Central memory CD8-positive, alpha-beta T cell (primary cell): Measurements from ENCODE around the gene RNF175.
A peak's percentile ranks its signal among the peaks of the same experiment; 100 is the strongest.
"Not testable (repeated sequence)": the region's sequence is repeated elsewhere in the genome, so short reads cannot be mapped to it uniquely, and the experiment has no call there.

Experiments
- ATAC-seq: fragments of 150-1000 bp; cut with Tn5 transposase; replicated peaks from 2 replicates; pipeline ENCODE4 v1.10.0; 2022; ENCODE audit warnings: mild to moderate bottlenecking, moderate FRiP score, moderate number of reproducible peaks; ENCODE audit not compliant: poor library complexity, severe bottlenecking; ENCODE audit errors: extremely low read depth
- DNase-seq, 2 donors: peaks; one replicate each; pipeline ENCODE4 v3.0.0; 2021; ENCODE audit warnings: low spot score in 2 of 2
- H3K27ac Mint-ChIP-seq: one replicate; pipeline ENCODE4 v1.8.0; 2022; ENCODE audit warnings: low read depth, mild to moderate bottlenecking, moderate library complexity, mixed read lengths
- H3K27me3 Mint-ChIP-seq: one replicate; pipeline ENCODE4 v1.8.0; 2022; ENCODE audit warnings: mixed read lengths
- H3K36me3 Mint-ChIP-seq: one replicate; pipeline ENCODE4 v1.8.0; 2022; ENCODE audit warnings: mild to moderate bottlenecking, moderate library complexity, mixed read lengths; ENCODE audit not compliant: insufficient read depth
- H3K4me1 Mint-ChIP-seq: one replicate; pipeline ENCODE4 v1.8.0; 2022; ENCODE audit warnings: mixed read lengths
- H3K4me3 Mint-ChIP-seq: one replicate; pipeline ENCODE4 v1.8.0; 2022; ENCODE audit warnings: mild to moderate bottlenecking, moderate library complexity, mixed read lengths
- H3K9me3 Mint-ChIP-seq: one replicate; pipeline ENCODE4 v1.8.0; 2022; ENCODE audit warnings: mixed read lengths

Gene RNF175

GRCh38 chr4:153683763-153684181 lies 76.1 kb downstream of the RNF175 start:
- H3K36me3 Mint-ChIP-seq, result no peaks in the 10 kb centered on the region
- no peak overlapping the region for H3K27ac Mint-ChIP-seq
- peak overlapping the region; percentile 54 for H3K4me3 Mint-ChIP-seq
- DNase-seq, result no peak
- peaks cover 56% of the 10 kb centered on the region for H3K27me3 Mint-ChIP-seq
- H3K9me3 Mint-ChIP-seq, result no peaks in the 10 kb centered on the region
- ATAC-seq, result no peak
- peaks cover 8% of the 10 kb centered on the region for H3K4me1 Mint-ChIP-seq

GRCh38 chr4:153679486-153679885 lies 80.3 kb downstream of the RNF175 start:
- H3K27me3 Mint-ChIP-seq, result peaks cover 71% of the 10 kb centered on the region
- no peak for ATAC-seq

GRCh38 chr4:153676984-153677383 lies 82.8 kb downstream of the RNF175 start:
- H3K27me3 Mint-ChIP-seq, result peaks cover 70% of the 10 kb centered on the region
- ATAC-seq, result no peak

More at GRCh38 chr4:153679486-153679885, 80.3 kb downstream of the RNF175 start:
- Mint-ChIP-seq H3K27ac (no peak overlapping the region), H3K9me3 (peaks cover 9% of the 10 kb centered on the region), H3K4me3 (no peak overlapping the region), H3K36me3 (no peaks in the 10 kb centered on the region), H3K4me1 (peaks cover 8% of the 10 kb centered on the region)
- DNase-seq, result no peak

GRCh38 chr4:153676486-153676885 lies 83.3 kb downstream of the RNF175 start:
- Mint-ChIP-seq H3K27me3 (peaks cover 70% of the 10 kb centered on the region), H3K36me3 (no peaks in the 10 kb centered on the region)

More at GRCh38 chr4:153676984-153677383, 82.8 kb downstream of the RNF175 start:
- Mint-ChIP-seq H3K36me3 (no peaks in the 10 kb centered on the region), H3K4me1 (no peaks in the 10 kb centered on the region), H3K9me3 (peaks cover 9% of the 10 kb centered on the region), H3K4me3 (no peak overlapping the region), H3K27ac (no peak overlapping the region)
- no peak for DNase-seq

GRCh38 chr4:153669838-153670237 lies 90.0 kb downstream of the RNF175 start:
- no peaks in the 10 kb centered on the region for H3K9me3 Mint-ChIP-seq
- peaks cover 69% of the 10 kb centered on the region for H3K27me3 Mint-ChIP-seq
- no peak for DNase-seq
- peaks cover 1% of the 10 kb centered on the region for H3K36me3 Mint-ChIP-seq
- ATAC-seq, result no peak
- H3K4me3 Mint-ChIP-seq, result no peak overlapping the region
- H3K27ac Mint-ChIP-seq, result no peak overlapping the region
- no peaks in the 10 kb centered on the region for H3K4me1 Mint-ChIP-seq

More at GRCh38 chr4:153676486-153676885, 83.3 kb downstream of the RNF175 start:
- DNase-seq, result no peak
- Mint-ChIP-seq H3K27ac (no peak overlapping the region), H3K4me3 (no peak overlapping the region), H3K9me3 (peaks cover 9% of the 10 kb centered on the region), H3K4me1 (no peaks in the 10 kb centered on the region)
- ATAC-seq, result no peak

GRCh38 chr4:153668647-153669046 lies 91.2 kb downstream of the RNF175 start:
- Mint-ChIP-seq H3K27ac (no peak overlapping the region), H3K36me3 (peaks cover 1% of the 10 kb centered on the region), H3K9me3 (no peaks in the 10 kb centered on the region), H3K4me1 (no peaks in the 10 kb centered on the region), H3K27me3 (peaks cover 61% of the 10 kb centered on the region), H3K4me3 (no peak overlapping the region)
- no peak for DNase-seq
- no peak for ATAC-seq

GRCh38 chr4:153666505-153666904 lies 93.3 kb downstream of the RNF175 start:
- not testable (repeated sequence) for H3K9me3 Mint-ChIP-seq, H3K36me3 Mint-ChIP-seq, H3K4me3 Mint-ChIP-seq, H3K4me1 Mint-ChIP-seq, ATAC-seq, H3K27ac Mint-ChIP-seq, DNase-seq
- peaks cover 44% of the 10 kb centered on the region for H3K27me3 Mint-ChIP-seq

GRCh38 chr4:153663667-153664066 lies 96.2 kb downstream of the RNF175 start:
- H3K27ac Mint-ChIP-seq, result no peak overlapping the region
- ATAC-seq (no peak), DNase-seq (no peak)
- peaks cover 5% of the 10 kb centered on the region for H3K9me3 Mint-ChIP-seq
- H3K36me3 Mint-ChIP-seq, result peaks cover 1% of the 10 kb centered on the region
- no peaks in the 10 kb centered on the region for H3K4me1 Mint-ChIP-seq
- H3K4me3 Mint-ChIP-seq, result no peak overlapping the region
- H3K27me3 Mint-ChIP-seq, result peaks cover 40% of the 10 kb centered on the region

GRCh38 chr4:153661908-153662307 lies 97.9 kb downstream of the RNF175 start:
- Mint-ChIP-seq H3K4me3 (no peak overlapping the region), H3K27me3 (peaks cover 36% of the 10 kb centered on the region), H3K4me1 (no peaks in the 10 kb centered on the region), H3K9me3 (peaks cover 5% of the 10 kb centered on the region), H3K36me3 (no peaks in the 10 kb centered on the region), H3K27ac (no peak overlapping the region)
- no peak for ATAC-seq
- DNase-seq, result no peak

GRCh38 chr4:153661215-153661822 lies 98.5 kb downstream of the RNF175 start:
- Mint-ChIP-seq H3K4me3 (no peak overlapping the region), H3K27me3 (peaks cover 31% of the 10 kb centered on the region), H3K27ac (no peak overlapping the region), H3K9me3 (peaks cover 5% of the 10 kb centered on the region), H3K4me1 (no peaks in the 10 kb centered on the region), H3K36me3 (no peaks in the 10 kb centered on the region)
- DNase-seq, result no peak
- no peak for ATAC-seq
